GM11168 (cell line): ENCODE data around the gene TMEM19.

ENCODE experiments used
- in situ Hi-C: fragments of 300-500 bp; cut with MboI; formaldehyde crosslinking; loops from one replicate; pipeline ENCODE4 v1.12.0; 2022; ENCODE audit warnings: low sequenced_read_pairs; ENCODE audit not compliant: unreplicated experiment

Gene TMEM19

GRCh38 chr12:71685914-71686657 lies at the start of gene TMEM19:
TSS of gene TMEM19 (plus strand) at chr12:71686082. CDS start at chr12:71686681, 599 bp downstream.
- in situ Hi-C loops, result no loop called here

- in situ Hi-C loops, result no loop called here
Measured at GRCh38 chr12:71636704-71637115, 49.2 kb upstream of the TMEM19 start.

- in situ Hi-C loops, result no loop called here
Measured at GRCh38 chr12:71638499-71638898, 47.4 kb upstream of the TMEM19 start.

GRCh38 chr12:71639341-71639760 lies 46.5 kb upstream of the TMEM19 start:
- in situ Hi-C loops, result no loop called here

GRCh38 chr12:71640316-71640715 lies 45.6 kb upstream of the TMEM19 start:
- in situ Hi-C loops, result no loop called here

- in situ Hi-C loops, result no loop called here
Measured at GRCh38 chr12:71641390-71641789, 44.5 kb upstream of the TMEM19 start.

- in situ Hi-C loops, result no loop called here
Measured at GRCh38 chr12:71642264-71642663, 43.6 kb upstream of the TMEM19 start.

- in situ Hi-C loops, result no loop called here
Measured at GRCh38 chr12:71645268-71645667, 40.6 kb upstream of the TMEM19 start.

GRCh38 chr12:71646512-71646911 lies 39.4 kb upstream of the TMEM19 start:
- in situ Hi-C loops, result no loop called here

GRCh38 chr12:71648537-71648936 lies 37.3 kb upstream of the TMEM19 start:
- in situ Hi-C loops, result no loop called here

- in situ Hi-C loops, result no loop called here
Measured at GRCh38 chr12:71649401-71649800, 36.5 kb upstream of the TMEM19 start.

- in situ Hi-C loops, result no loop called here
Measured at GRCh38 chr12:71652656-71653055, 33.2 kb upstream of the TMEM19 start.

- in situ Hi-C loops, result no loop called here
Measured at GRCh38 chr12:71653137-71653536, 32.7 kb upstream of the TMEM19 start.

GRCh38 chr12:71654200-71654599 lies 31.7 kb upstream of the TMEM19 start:
- in situ Hi-C loops, result no loop called here

GRCh38 chr12:71655495-71655894 lies 30.4 kb upstream of the TMEM19 start:
- in situ Hi-C loops, result no loop called here

- in situ Hi-C loops, result no loop called here
Measured at GRCh38 chr12:71655907-71656306, 30.0 kb upstream of the TMEM19 start.

- in situ Hi-C loops, result no loop called here
Measured at GRCh38 chr12:71656740-71657139, 29.1 kb upstream of the TMEM19 start.

- in situ Hi-C loops, result no loop called here
Measured at GRCh38 chr12:71661977-71662530, 23.8 kb upstream of the TMEM19 start.

GRCh38 chr12:71662849-71663560 lies 22.9 kb upstream of the TMEM19 start:
- in situ Hi-C loops, result no loop called here

- in situ Hi-C loops, result no loop called here
Measured at GRCh38 chr12:71663561-71664410, 22.1 kb upstream of the TMEM19 start, which contains the start of the genes THAP2 and ZFC3H1. TSS of gene THAP2 (plus strand) at chr12:71664301. CDS start at chr12:71664510, 209 bp downstream. TSS of gene ZFC3H1 (minus strand) at chr12:71663848. CDS start at chr12:71663610, 238 bp downstream.
